Bladder microvascular endothelial cell (primary cell): ENCODE data around the gene PRELID3B. TPM values are rescaled to one million over a fixed set of nuclear protein-coding genes. Genes with fewer than 3 reads are reported as not detected.

Experiments used
- total RNA-seq: library from RNA; depleted of rRNA; stranded (reverse); fragments of >200 nt; gene quantifications from 2 replicates; pipeline ENCODE4 v1.2.3, GENCODE V29; 2014

PRELID3B gene
- 63.9 and 83.3 TPM in 2 replicates for total RNA-seq

DNA sequence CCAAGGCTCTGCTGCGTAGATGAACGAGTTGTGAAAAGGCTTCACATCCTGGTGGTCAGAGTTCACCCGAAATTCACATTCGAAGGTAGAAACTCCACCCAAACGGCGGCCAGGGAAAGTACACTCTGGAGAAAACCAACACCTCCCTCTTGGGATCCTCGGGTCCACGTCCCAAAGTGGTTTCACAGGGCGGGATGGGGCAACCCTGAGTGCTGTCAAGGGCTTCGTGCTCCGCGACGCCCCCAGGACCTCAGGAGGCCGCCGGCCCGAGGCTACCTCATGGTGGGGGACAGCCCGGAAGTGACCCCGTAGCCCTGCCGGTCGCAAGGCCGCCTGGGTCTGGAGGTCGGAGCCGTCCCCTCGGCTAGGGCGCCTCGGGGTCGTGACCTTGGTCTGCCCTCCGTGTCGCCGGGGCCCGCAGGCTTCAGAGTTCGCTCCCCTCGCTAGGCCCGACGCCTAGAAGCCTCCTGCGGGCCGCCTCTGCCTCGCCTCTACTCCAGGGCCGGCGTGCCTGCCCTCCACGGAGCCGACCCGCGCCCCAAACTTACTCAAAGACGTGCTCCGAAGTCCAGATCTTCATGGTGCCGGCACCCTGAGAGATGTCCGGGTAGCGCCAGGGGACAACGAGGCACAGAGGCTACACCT lies at the start of gene PRELID3B:
PRELID3B (minus strand) TSS at position 636 of the 645 bp plus-strand sequence; CDS start at position 580, 56 bp downstream.

DNA sequence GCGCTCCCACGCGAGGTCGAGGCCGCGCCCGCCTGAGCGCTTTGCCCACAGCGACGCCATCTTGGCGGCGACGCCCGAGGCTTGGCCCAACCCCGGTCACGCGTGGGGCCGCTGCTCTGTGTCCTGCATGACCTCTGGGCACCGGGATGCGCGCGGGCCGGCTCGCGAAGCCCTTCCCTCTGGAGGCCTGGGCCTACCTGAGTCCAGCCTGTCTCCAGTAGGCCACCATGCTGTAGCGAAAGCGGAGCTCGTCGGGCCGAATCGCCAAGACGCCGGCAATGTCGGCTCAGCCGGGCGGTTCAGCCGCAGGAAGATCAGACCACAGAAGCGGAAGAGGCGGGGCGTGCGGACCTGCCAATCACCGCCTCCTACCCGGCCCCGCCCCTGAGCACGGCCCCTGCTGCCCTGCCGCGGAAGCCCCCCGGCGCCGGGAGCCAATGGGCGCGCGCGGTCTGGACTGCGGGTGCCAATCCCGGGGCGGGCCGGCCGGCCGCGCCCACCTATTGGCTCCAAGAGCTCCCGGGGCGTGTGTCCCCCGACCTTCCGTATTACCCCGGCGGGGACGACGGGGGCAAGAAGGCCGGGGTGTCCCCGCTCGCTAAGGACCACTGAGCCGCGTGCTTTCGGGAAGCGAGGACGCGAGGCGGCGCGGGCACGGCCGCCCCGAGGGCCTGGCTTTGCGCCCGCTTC lies 10.4 kb downstream of the PRELID3B start, which contains the start of gene ATP5F1E:
ATP5F1E (minus strand) TSS at position 313 of the 690 bp plus-strand sequence; CDS start at position 229, 84 bp downstream.

GRCh38 chr20:59019217-59019616 lies 23.4 kb downstream of the PRELID3B start, which contains the start of gene TUBB1:
TUBB1 (plus strand) TSS chr20:59019429; CDS start chr20:59019523, 94 bp downstream.

GRCh38 chr20:59006864-59007664 lies 35.5 kb downstream of the PRELID3B start, which contains the start of gene CTSZ:
CTSZ (minus strand) TSS chr20:59007254; CDS start chr20:59007128, 126 bp downstream.

Other genes starting within 250 kb of the PRELID3B start
- gene GNAS-AS1, start 191.9 kb downstream of the PRELID3B start, total RNA-seq: 0.13 TPM in 1 of 2 replicates, not detected in the other
- 337 and 622 TPM in 2 replicates for gene GNAS, start 190.1 kb downstream of the PRELID3B start, total RNA-seq
- gene NELFCD, start 61.5 kb downstream of the PRELID3B start, total RNA-seq: 42.7 and 64.7 TPM in 2 replicates
- gene CTSZ, start 35.5 kb downstream of the PRELID3B start, total RNA-seq: 221 and 536 TPM in 2 replicates
- gene TUBB1, start 23.4 kb downstream of the PRELID3B start, total RNA-seq: not detected in 2 replicates
- 32.9 and 50.0 TPM in 2 replicates for gene ATP5F1E, start 10.5 kb downstream of the PRELID3B start, total RNA-seq
- gene ZNF831, start 121.0 kb upstream of the PRELID3B start, total RNA-seq: under 0.01 TPM in 1 of 2 replicates, not detected in the other